GM19463 (cell line): ENCODE measurements around the gene CDH4.
"Not testable (repeated sequence)": the region's sequence is repeated elsewhere in the genome, so short reads cannot be mapped to it uniquely, and the experiment has no call there.

Experiments used
- ATAC-seq: cut with Tn5 transposase; IDR thresholded peaks from one replicate; pipeline ENCODE4 v1.9.1; 2021; ENCODE audit warnings: mild to moderate bottlenecking, moderate library complexity; ENCODE audit not compliant: unreplicated experiment

The CDH4 gene

DNA sequence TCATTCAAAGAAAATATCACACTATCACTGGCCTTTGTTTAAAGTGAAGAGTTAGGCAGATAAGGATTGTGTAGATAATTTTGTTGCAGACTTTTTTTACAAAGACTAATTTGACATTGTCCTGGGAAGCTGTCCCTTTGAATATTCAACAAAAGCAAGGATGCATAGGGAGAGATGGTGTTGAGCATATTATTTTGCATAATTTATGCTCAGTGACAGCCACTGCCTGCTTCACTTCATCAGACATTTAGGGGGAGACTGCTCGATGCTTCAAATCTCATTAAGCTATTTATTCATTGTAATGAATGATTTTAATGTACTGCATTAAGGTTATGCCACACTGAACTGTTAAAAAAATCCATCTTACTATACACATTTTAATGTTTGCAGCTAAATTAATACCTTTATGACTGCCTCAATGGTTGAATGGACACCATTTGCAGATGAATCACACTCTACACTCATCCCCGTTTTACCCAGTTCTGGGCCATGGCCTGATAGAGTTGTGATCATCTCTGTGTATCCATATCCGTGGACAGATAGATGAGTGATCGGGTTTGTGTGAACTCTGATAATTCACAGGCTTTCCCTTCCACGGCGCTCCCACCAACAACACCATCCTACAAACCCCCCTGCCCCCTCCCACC, 128.0 kb downstream of the CDH4 start:
- ATAC-seq: no peak

DNA sequence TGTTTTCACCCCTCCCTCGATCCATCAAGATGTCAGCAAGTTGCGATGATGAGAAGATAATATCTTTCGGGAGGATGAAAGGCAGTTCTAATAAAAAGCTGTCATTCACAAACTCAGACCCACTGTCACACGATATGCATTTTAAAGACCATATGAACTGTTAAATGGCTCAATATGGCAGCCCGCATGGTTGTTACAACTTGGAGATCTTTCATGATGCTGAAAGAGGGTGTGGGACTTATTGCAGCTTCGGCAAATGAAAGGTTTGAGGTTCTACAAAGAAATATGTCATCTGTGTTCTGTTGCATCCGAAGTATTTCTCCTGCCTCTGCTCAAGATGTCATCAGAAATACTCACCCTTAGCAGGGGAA, 128.5 kb downstream of the CDH4 start:
- ATAC-seq: no peak

- ATAC-seq: no peak
These were observed 130.1 kb downstream of the CDH4 start for GRCh38 chr20:61382194-61382593.

DNA sequence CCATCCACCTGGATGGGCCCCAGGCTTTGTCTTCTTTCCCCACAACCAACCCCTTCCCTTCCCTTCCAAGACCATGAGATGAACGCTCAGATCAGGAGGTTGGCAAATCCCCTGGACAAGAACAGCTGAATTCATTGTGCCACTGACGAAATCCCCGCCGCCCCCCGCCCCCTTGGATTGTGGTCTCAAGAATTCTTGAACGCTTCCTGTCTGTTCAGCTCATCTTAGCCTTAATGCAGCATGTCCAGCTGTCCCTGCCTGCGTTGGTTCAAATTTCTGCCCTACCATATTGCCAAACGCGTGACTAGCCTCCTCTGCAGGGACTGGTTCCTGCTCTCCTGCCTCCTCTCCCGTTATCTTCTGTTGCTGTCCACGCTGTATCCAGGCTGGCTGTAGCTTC, 133.2 kb downstream of the CDH4 start:
- no peak for ATAC-seq

GRCh38 chr20:61385731-61386130, 133.7 kb downstream of the CDH4 start:
- no peak for ATAC-seq

DNA sequence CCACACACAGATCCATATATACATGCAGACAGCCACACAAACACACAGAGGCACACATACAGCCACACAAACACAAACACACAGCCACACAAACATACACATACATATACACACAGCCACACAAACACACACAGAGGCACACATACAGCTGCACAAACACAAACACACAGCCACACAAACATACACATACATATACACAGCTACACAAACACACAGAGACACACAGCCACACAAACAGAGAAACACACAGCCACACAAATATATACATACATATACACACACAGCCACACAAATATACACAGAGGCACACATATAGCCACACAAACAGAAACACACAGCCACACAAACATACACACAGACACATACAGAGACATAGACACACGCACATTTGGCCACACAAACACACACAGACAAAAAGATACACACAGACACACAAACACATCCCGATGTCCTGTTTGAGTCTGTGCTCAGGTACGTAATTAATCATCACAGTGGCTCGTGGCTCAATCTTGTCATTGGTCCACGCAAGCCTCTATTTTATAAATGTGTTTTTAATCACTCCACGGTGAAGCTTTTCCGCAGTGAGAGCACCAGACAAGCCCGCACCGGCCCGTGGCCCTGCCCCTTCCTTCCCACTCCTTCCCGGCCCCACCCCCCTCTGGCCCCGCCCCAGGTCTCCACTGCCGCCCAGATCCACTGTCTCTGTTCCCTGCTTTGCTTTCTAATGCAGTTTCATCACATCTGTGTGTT, 135.3 kb downstream of the CDH4 start:
- ATAC-seq: no peak

DNA sequence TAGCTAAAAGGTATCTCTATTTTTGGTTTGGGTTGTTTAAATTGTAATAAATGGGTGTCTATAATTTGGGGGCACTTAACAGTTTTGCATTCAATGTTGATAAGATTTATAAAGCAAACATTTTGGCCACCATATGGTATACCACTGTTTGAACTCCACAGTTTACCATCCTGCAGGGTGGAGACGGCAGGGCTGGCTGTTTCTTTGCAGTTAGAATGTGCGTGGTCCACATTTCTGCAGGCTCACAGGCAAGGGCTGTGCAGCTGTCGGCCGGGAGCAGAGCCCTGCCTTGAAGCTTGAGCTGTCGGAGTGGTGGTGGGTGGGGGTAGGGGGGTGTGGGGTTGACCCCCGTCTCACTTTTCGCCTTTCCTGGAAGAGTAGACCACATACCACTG, 135.9 kb downstream of the CDH4 start:
- no peak for ATAC-seq

DNA sequence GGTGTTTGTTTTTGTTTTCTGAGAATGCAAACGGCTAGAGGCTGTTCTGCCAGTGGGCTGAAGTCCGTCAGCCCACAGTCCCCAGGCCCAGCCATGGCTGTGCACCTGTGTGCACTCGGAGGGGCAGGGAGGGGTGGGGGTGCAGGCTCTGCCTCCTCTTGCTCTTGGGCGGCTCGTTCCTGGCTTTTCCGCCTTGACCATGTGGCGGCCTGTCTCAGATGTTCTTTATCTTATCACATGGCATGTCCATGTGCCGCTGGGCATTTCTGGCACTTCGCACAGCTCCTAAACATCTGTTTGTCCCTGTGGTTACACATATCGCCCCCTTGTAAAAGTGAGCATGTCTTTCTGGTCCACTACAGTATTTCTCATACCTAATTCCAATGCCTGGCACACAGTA, 137.0 kb downstream of the CDH4 start:
- ATAC-seq: no peak

DNA sequence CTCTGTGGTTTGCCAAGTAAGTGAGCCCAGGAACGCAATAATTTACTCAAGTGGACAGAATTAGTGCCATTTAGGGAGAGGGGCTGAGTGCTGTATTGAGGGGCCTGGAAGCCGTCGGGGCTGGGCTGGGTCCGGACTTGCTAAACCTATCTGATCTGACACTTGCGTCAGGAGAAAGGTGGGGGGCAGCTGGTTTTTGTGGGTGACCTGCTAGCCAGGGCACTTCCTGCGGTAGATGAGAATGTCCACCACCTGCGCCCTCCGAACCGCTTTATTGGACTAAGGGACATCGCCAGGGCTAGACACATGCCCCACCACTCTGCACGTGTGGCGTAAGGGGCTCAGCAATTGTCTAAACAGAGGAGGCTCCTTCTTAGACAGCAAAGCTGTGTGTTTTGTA, 139.1 kb downstream of the CDH4 start:
- no peak for ATAC-seq

DNA sequence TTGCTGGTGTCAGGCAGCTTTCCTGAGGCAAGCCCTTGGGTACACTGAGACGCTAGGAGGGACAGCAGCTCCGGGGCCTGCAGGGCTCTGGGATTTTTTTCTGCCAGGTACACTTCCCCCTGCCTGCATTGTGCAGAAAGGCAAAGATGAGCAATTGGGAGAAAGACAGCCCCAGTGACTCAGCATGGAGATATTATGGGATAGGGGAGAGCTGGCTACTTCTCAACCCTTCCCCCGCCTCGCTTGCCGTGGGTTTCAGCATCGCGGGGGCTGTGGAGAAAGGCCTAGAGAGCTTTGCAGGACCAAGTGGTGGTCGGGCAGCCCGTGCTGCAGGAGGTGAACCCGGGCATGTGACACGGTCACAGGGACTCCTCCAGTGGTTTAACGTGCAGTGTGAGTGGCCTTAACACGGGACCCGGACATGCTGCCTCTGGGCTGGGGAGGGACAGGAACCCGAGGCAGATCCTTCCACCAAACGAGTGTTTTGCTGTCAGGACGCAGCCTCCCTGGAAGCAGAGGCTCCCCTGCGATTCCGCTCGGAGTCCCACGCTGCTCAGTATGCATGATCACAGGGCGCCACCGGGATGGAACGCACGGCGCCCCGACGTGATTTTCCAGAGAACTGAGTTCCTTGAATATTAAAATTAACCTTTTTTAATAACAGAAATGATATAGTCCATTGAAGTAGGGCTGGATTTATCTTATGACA, 139.9 kb downstream of the CDH4 start:
- no peak for ATAC-seq

DNA sequence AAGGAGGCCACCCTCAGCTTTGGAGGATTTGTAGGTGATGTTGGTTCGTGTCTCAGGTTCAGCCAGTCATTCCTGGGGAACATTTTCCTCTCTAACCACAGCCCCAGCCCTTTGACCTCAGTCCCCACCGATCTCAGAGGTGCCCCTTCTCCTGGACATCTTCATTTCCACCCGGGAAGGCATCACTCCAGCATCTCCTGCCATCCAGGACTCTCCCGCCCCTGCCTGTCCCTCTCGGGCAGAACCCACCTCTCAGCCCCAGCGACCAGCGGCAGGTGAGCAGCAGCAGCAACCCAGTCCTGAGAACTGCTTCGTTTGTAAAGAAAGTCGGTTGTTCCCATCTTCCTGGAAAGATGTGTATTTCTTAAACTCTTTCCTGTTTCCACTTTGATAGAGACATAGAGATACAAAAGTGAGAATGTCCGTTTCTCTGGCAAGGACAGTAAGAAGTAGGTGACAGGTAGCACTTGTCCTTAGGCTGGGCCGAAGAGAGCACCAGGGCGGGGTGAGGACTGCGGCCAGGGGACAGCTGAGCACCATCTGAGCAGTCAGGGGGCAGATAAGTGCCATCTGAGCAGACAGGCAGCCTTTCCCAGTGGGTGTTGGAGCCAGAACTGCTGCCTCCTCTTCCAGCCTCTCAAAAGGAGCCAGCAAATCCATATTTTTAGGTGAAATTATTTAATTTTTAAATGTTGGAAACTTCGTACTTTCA, 142.2 kb downstream of the CDH4 start:
- no peak for ATAC-seq

DNA sequence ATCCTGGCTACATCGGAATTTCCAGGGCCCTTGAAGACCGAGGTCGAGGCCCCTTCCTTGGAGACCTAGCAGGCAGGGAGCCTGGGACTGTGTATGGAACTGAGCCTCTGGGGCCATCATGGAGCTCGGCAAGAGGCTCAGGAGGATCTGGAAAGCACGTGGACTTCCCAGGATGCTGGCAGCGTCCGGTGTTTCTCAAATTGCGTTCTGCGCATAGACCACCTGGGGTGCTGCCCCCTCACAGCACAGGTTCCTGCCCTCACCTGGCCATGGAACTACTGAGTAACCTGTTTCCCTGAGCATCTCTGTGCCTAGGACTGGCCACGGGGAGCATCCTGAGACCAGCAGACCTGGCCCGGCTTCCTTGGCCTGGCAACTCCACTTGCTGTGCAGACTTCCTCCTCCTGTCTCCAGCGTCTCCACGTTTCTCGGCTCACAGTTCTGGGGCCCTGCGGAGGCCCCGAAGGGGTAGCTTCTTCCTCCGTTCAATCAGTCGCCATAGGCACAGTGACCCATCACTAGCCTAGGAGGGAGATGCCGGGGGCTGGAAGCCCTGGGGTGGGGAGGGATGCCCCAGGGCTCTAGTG, 144.3 kb downstream of the CDH4 start:
- no peak for ATAC-seq

GRCh38 chr20:61397146-61397545, 145.1 kb downstream of the CDH4 start:
- no peak for ATAC-seq

DNA sequence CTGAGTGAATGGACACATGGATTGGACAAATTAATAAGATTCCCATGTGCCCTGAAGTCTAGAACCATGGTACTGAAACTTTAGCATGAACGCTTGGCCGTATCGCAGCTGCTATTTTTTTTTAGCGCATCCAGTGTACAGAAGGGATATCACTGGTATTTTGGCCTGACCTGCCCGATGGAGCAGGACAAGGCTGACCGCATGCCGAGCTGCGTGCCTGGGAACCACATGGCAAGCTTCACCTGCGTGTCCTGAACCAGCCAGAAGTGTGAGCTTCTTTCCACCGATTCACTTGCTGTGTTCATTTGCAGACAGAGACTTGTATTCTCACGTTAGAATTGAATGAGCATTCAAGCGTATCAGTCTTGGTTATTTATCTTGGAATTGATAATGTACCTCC, 145.7 kb downstream of the CDH4 start:
- ATAC-seq: no peak

- no peak for ATAC-seq
These were observed 147.4 kb downstream of the CDH4 start for GRCh38 chr20:61399433-61399832.

DNA sequence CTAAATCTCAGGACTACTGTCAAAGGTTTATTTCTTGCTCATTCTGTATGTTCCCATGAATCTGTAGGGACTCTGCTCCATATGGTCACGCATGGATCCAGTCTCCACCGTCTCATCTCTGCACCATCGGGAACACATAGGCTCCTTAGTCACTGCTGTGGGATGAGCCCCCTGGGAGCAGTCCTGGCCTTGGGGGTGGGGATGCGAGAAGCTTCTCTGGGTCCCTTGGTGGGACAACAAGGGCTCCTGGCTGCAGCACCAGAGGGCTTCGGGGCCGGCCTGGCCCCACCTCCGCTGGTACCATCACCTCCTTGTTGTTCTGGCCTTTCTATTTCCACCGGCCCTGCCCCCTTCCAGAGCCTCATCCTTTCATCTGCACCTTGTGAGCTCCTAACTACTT, 148.4 kb downstream of the CDH4 start:
- ATAC-seq: no peak

- ATAC-seq: no peak
These were observed 152.2 kb downstream of the CDH4 start for GRCh38 chr20:61404303-61404702.

DNA sequence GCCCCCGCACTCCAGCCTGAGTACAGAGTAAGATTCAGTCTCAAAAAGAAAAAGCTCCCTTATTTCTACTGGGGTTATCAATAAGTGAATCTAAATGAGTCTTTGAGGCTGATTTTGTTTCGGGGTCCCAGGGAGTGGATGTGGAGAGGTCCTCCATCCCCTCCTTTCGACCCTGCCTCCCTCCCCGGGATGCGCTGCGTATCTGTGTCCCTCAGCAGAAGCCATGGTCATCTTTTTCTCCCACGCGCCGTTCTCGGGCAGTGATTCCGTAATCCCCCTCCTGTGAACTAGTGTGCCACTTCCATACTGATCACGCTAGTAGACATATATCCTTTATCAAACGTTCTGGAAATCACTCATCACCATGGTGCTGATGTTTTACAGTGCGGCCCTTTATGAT, 152.9 kb downstream of the CDH4 start:
- no peak for ATAC-seq

- not testable (repeated sequence) for ATAC-seq
These were observed 154.7 kb downstream of the CDH4 start for GRCh38 chr20:61406773-61407172.

- ATAC-seq: no peak
These were observed 155.5 kb downstream of the CDH4 start for GRCh38 chr20:61407561-61407960.
